ENCODE measurements around the gene CR1. TPM values are rescaled to one million over a fixed set of nuclear protein-coding genes. Genes with fewer than 3 reads are reported as not detected.
"Not testable (repeated sequence)": the region's sequence is repeated elsewhere in the genome, so short reads cannot be mapped to it uniquely, and the experiment has no call there.

Gene CR1
- total RNA-seq, 1 donor from 2014 or later: 1.5 TPM

- DNase-seq: peak; percentile 85
These were observed 149.1 kb downstream of the CR1 start, which contains the start of gene CR1L for GRCh38 chr1:207644852-207645634. Gene CR1L (plus strand): TSS chr1:207645133. CDS start chr1:207645234, 101 bp downstream.

GRCh38 chr1:207645635-207646081 is 149.7 kb downstream of the CR1 start:
- no peak for DNase-seq

- DNase-seq: no peak
These were observed 150.2 kb downstream of the CR1 start for GRCh38 chr1:207646171-207646570.

DNA sequence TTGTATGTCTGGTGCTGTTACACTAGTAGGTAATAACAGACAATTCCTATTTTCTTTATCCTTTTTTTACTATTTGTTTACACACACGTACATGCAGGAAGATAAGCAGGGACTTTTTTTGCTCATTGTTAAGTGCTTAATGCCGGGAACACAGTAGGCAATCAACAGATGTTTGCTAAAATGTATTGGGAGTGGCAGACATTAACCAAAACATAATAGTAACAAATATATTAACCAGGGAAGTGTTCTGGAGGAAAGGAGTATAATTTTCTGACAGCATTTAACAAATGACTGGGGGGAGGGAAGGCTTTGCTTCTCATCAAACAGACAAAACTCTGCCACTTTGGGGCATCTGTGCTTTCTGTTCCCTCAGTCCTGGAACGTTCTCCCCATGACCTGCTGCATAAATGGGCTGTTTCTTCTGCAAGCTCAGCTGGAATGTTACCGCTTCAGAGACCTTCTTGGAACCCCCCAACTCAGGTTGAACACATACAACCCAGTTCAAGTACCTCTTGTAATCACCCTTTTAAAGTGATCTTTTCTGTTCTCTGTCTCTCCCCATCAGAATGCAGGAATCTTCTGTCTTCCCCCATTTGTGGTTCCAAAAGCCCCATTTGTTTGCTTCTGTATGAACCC is 151.1 kb downstream of the CR1 start:
- no peak for DNase-seq

- no peak for DNase-seq
These were observed 151.8 kb downstream of the CR1 start for GRCh38 chr1:207647671-207648333.

DNA sequence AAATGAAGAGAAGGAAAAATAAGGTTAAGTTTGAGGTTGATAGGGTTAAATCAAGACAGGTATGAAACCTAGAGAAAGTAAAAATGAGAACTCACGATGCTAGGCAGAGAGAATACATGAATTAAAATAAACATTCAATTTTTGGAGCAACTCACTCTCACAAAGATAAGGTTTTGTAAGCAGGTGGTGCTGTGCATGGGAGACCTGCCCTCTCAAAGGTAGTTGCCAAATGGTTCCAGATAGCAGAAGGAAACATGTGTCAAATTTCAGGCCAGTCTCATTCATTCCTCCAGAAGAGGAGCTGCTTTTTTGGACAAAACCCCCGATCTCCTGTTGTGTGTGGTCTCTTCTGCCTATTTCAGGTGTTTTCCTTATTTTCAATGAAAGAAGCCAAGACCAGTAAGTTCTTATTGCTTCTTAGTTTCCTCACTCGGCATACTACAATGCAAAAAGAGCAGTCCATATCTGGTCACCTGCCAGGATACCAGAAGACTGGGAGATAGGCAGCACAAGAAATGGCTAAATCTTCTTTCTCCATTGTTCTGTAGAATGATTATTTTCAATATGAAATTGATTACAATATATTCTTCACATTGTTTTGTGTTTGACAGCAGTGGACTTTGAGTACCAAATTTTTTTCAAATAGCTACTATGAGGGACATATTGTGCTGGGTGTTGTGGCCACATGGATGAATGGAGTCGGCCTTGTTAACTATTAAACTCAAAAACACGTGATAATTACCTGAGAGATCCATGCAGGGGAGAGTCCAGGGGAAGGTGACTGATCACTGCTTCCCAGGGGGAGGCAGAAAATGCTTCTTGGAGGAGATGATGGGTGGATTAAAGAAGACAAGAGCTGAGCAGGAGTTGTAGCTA is 152.6 kb downstream of the CR1 start:
- no peak for DNase-seq

DNA sequence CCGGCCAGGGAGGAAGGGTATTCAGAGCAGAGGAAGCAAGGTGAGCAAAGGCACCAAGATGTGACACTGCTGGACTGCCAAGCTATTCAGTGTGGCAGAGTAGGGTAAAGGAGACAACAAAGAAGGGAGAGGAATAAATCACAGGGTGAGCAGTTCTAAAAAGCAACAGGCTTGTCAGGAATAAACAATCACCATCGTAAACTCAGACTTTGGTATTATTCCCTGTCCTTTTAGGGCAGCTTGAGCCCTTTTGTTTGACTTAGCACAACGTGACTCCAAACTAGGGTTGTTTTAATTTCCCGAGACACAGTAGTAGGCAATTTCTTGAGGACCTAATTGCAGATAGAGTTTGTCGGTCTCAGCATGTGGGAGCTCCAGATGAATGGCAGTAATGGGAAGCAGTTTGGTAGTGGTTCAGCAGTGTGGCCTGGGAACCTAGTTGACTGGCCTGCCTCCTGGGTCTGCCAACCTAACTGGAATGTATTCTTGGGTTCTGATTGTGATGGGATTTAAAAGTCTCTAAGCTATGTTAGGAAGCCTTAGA is 153.3 kb downstream of the CR1 start:
- DNase-seq: no peak

DNA sequence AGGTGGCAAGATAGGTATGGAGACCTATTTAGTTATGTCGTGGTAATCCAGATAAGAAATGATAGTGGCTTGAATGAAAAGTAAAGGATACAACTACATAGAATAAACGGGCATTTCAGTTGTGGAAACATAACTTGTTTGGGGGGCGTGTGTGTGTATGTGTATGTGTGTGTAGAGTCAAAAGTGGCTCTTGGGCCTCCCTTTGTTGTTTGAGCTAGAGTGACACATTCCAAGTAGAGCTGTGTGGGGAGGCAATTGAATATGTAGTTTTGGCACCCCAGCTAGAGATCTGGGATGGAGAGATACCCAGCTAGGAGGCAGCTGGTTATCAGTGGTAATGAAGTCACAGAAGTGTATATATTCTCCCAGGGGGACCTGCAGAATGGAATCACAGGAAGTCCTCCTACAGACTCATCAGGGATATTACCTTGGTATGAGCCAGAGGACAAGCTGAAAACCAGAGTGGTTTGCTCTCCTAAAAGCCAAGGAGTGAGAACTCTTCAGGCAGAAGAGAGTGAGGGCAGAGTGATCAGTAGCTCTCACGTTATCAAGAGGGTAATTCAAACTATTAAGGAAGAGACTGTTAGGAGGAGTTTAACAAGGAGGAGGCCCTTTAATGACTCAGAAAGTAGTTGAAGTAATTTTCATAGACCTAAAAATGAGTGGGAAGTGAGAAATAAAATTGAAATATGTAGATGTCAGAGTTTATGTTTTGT is 154.1 kb downstream of the CR1 start:
- no peak for DNase-seq

GRCh38 chr1:207651583-207651982 is 155.6 kb downstream of the CR1 start:
- no peak for DNase-seq

DNA sequence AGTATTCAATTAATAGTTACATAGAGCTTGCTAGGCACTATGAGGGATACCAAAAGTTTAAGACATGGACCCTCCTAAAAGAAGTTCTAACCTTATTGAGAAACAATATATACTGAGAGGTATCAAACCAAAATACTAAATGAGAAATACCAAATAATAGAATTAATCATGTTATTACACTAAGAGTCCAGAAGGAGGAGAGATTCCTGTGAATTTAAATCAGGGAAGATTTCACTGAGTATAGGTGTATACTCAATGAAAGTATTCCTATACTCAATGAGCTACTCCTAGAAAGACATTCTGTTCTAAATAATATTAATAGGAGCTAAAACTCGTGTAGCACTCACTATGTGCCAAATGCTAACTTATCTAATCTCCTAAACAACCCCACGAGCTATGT is 158.4 kb downstream of the CR1 start:
- DNase-seq: no peak

DNA sequence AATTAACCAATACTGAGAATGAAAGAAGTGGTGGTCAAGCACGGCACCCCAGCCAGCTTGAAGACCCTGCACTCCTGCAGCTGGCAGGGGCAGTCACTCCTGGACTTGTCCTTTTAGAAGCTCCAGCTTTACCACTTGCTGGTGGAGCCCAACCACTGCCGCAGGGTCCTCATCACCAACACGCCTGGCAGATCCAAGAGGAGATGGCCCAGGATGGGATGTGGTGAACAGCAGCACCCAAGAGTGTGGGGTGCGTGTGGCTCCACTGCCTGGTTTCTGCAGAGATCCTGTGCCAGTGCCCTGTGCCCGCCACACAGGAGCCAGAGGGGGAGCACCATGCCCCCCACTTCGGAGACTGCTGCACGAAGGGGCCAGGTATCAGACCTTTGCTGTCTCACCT is 162.5 kb downstream of the CR1 start:
- no peak for DNase-seq

- DNase-seq: no peak
These were observed 163.0 kb downstream of the CR1 start for GRCh38 chr1:207658904-207659485.

GRCh38 chr1:207659545-207660153 is 163.7 kb downstream of the CR1 start:
- DNase-seq: no peak

GRCh38 chr1:207661420-207661819 is 165.5 kb downstream of the CR1 start:
- not testable (repeated sequence) for DNase-seq

GRCh38 chr1:207666342-207666741 is 170.4 kb downstream of the CR1 start:
- DNase-seq: no peak

DNA sequence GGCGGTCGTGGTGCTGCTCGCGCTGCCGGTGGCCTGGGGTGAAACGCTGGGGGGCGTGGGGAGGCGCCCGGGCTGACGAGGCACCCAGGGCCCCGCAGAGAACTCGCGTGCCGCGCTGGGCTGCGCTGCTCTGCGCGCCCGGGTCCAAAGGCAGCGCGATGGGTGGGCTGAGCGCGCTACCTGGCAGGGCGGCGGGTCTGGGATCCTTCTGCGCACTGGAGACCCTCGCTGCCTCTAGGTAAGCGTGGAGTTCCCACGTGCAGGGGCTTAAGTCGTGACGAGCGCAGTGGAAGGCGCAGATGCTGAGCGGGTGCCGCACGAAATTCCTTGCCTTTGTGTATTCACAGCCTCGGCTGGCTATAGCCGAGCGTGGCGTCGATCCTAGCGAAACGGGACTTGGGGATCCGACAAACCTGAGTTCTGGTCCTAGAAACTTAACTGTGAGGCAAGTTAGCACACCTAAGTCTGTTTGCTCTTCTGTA is 173.6 kb downstream of the CR1 start:
- DNase-seq: no peak

DNA sequence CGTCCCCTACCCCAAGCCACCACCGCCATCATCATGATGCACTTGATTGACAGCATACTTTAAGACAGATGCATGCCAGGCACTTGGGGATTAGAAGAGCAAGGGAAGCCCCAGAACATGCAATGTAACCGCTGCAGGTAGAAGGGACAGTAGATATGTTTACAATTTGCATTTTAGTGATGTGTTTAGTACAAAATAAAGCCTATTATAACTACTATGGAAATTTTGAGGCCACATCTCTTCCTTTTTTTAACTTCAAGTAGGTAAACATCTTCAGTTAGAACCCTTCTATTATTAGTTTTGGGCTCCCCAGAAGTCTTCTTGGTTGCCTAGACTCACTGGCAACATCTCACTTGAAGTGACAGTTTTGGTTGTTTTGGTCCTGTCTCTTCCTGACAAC is 174.2 kb downstream of the CR1 start:
- DNase-seq: no peak

DNA sequence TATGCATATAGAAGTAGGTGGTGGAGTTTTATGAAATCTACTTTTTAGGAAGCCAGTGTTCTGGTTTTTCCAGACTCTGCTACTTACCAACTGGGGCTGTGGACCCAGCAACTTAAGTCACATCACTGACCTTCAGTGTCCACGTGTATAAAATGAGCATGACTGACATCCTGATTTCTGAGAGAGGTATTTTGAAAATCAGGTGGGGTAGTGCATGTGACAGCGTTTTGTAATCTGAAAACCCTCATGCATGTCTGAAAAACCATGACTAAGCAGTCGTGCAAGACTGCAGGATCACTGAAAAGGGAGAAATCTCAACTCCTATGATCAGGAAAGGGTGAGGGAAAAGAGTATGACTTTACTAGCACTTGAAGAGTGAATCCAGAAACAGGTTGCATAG is 175.0 kb downstream of the CR1 start:
- no peak for DNase-seq

GRCh38 chr1:207672522-207673130 is 176.7 kb downstream of the CR1 start:
- DNase-seq: peak; percentile 33

DNA sequence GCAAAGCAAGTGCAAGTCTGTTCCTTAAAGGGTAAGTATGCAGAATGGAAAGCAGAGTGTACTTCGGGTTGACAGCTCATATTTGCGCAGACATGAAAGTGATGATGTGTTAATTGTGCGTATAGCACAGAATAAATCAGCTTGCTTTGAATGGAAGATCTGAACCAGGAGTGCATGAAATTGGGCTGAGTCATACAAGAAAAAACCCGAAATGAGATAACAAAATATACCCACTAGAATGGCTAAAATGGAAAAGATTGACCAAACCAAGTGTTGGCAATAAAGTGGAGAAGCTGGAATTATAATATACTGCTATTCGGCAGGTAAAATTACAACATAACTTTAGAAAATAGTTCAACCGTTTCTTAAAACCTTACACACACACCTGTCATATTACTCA is 177.4 kb downstream of the CR1 start:
- DNase-seq: no peak

All from tongue (tissue), 2 donors.